WERI-Rb-1 (cell line): ENCODE results near the gene PRR19.

Experiments
- DNase-seq: peaks from one replicate; pipeline ENCODE4 v3.0.0-alpha.2; 2020
- H3K27ac ChIP-seq: fragments of 250-450 bp; sonication (Bioruptor Pico); 2 replicates; pipeline ENCODE4 v1.5.1; 2020; ENCODE audit warnings: mild to moderate bottlenecking, moderate library complexity
- H3K27me3 ChIP-seq: fragments of 250-450 bp; sonication (Bioruptor Pico); 2 replicates; pipeline ENCODE4 v1.5.1; 2021; ENCODE audit warnings: mild to moderate bottlenecking, low read depth, moderate library complexity; ENCODE audit not compliant: insufficient read depth, severe bottlenecking
- H3K36me3 ChIP-seq: fragments of 250-450 bp; sonication (Bioruptor Pico); 2 replicates; pipeline ENCODE4 v1.5.1; 2020; ENCODE audit warnings: mild to moderate bottlenecking, moderate library complexity
- H3K4me3 ChIP-seq: 2 replicates; pipeline ENCODE4 v1.5.1; 2011; ENCODE audit warnings: low read depth, mild to moderate bottlenecking, control low read depth, low read length
- H3K9me3 ChIP-seq: fragments of 250-450 bp; sonication (Bioruptor Pico); 2 replicates; pipeline ENCODE4 v1.5.1; 2021; ENCODE audit warnings: mild to moderate bottlenecking, moderate library complexity; ENCODE audit not compliant: severe bottlenecking
- CTCF ChIP-seq: IDR thresholded peaks from 2 replicates; pipeline ENCODE4 v1.5.1; 2011; ENCODE audit warnings: low read depth, mild to moderate bottlenecking, control low read depth, inconsistent platforms, low read length

Gene PRR19

DNA sequence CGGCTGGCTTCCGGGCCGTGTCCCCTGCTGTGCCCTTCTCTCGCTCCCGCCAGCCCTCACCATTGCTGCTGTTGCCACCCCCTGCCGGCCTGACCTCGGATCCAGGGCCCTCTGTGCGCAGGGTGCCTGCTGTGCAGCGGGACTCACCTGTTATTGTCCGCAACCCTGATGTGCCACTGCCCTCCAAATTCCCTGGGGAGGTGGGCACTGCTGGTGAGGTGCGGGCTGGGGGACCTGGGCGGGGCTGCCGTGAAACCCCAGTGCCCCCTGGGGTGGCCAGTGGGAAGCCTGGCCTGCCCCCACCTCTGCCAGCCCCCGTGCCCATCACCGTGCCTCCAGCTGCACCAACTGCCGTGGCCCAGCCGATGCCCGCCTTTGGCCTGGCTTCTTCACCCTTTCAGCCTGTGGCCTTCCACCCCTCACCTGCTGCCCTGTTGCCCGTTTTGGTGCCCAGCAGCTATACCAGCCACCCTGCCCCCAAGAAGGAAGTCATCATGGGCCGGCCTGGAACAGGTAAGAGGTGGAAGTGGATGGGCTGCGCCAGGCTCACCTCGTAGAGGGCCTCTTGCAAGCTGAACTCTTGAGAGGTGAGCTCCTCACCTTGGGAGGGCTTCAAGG is 27.8 kb upstream of the PRR19 start:
- peaks cover 31% of the 10 kb centered on the region for H3K36me3 ChIP-seq
- DNase-seq = no peak
- no peaks in the 10 kb centered on the region for H3K27me3 ChIP-seq

GRCh38 chr19:42275103-42275502 is 26.8 kb upstream of the PRR19 start:
- no peak overlapping the region for H3K27ac ChIP-seq
- peaks cover 31% of the 10 kb centered on the region for H3K36me3 ChIP-seq
- no peak for TF ChIP-seq CTCF

More for the DNA sequence above, 27.8 kb upstream of the PRR19 start:
- no peak overlapping the region for H3K4me3 ChIP-seq
- H3K27ac ChIP-seq = no peak overlapping the region; the same call in 1 of the 2 replicates
- no peak for TF ChIP-seq CTCF
- H3K9me3 ChIP-seq = no peaks in the 10 kb centered on the region

GRCh38 chr19:42275517-42275916 is 26.4 kb upstream of the PRR19 start:
- no peak overlapping the region for H3K27ac ChIP-seq
- TF ChIP-seq CTCF = no peak
- H3K27me3 ChIP-seq = no peaks in the 10 kb centered on the region
- no peaks in the 10 kb centered on the region for H3K9me3 ChIP-seq
- no peak overlapping the region for H3K4me3 ChIP-seq
- DNase-seq = no peak
- H3K36me3 ChIP-seq = peaks cover 31% of the 10 kb centered on the region

More at GRCh38 chr19:42275103-42275502, 26.8 kb upstream of the PRR19 start:
- Histone ChIP-seq H3K9me3 (no peaks in the 10 kb centered on the region), H3K27me3 (no peaks in the 10 kb centered on the region), H3K4me3 (no peak overlapping the region)
- peak; percentile 58 for DNase-seq

DNA sequence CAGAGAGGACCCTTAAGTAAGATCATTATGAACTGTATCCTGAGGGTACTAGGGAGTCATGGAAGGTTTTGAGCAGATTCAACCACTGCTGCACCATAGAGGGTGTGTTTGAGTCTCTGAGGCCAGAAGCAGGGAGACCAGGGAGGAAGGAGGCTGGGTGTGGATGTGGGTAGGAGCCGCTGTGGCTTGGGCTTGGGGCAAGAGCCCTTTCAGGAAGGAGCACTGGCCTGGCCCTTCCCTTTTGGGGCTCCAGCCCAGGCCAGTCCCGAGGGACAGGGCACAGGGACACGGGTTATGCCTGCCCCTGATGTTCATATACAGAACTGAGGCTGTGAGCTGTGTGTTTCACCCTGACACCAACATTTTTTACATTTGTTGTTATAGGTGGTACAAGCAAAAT is 25.6 kb upstream of the PRR19 start:
- Histone ChIP-seq H3K4me3 (no peak overlapping the region), H3K27me3 (no peaks in the 10 kb centered on the region), H3K36me3 (peaks cover 31% of the 10 kb centered on the region), H3K9me3 (no peaks in the 10 kb centered on the region), H3K27ac (no peak overlapping the region)
- no peak for TF ChIP-seq CTCF
- DNase-seq = no peak

GRCh38 chr19:42276821-42277220 is 25.1 kb upstream of the PRR19 start:
- no peak for DNase-seq
- H3K36me3 ChIP-seq = peaks cover 30% of the 10 kb centered on the region

More at GRCh38 chr19:42276821-42277220, 25.1 kb upstream of the PRR19 start:
- Histone ChIP-seq H3K27ac (no peak overlapping the region), H3K4me3 (no peak overlapping the region), H3K9me3 (no peaks in the 10 kb centered on the region), H3K27me3 (no peaks in the 10 kb centered on the region)
- no peak for TF ChIP-seq CTCF
